ENCODE data around the gene ZBTB5. TPM values are rescaled to one million over a fixed set of nuclear protein-coding genes. Genes with fewer than 3 reads are reported as not detected.

ZBTB5 gene
- total and polyA plus RNA-seq, 2 donors (not counting 3 experiments of a cell fraction or from before 2014, with no cell fraction given): 10.0 to 13.7 TPM

DNA sequence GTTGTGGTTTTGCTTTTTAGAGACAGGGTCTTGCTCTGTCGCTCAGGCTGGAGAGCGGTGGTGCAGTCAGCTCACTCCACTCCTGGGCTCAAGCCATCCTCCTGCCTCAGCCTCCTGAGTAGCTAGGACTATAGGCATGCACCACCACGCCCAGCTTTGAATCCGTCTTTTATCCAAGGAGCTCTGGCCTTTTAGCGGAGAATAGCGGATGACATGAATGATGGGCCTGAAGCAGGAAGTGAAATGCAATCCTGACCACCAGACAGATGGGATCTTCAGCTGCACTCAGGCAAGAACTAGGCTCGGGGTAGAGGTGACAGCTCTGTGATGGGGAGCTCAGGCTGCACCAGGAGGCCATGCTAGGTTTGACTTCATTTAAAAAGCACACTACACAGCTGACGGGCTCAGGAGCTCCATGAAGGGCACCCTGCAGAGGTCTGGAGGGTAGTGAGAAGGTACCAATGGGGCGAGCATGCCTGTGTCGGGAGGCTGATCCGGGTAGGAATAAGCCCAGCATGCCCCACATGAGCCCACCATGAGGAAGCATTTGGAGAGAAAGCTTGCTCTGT is 42.4 kb upstream of the ZBTB5 start:
- H3K4me2 ChIP-seq (ENCODE audit: insufficient read depth, low read length): no peak overlapping the region
- intact Hi-C loops (cut with micrococcal nuclease) (loop anchor here (10.0 kb wide), 1 partner anchor 93 kb away; no protein-coding TSS in a partner anchor), dilution Hi-C loops (cut with MboI; ENCODE audit: extremely low pct_ligation_motif_present, low sequenced_read_pairs) (no loop called here)
- H3K4me3 ChIP-seq (replicated peaks in 1 of 3; ENCODE audit: insufficient read depth in 1 of 3, low read depth in 1 of 3, low read length in 3 of 3): no peak overlapping the region
- FAIRE-seq (no peak), DNase-seq (ENCODE audit: low read depth, low spot score) (no peak)
- no peaks in the 10 kb centered on the region for H3K4me1 ChIP-seq (ENCODE audit: control insufficient read depth, extremely low read depth, insufficient read depth, low read length)
- H3K9ac ChIP-seq (replicated peaks; ENCODE audit: extremely low read depth, insufficient read depth, low read length): no peak overlapping the region
- POLR2A ChIA-PET: no interaction called here
- H3K9me3 ChIP-seq (replicated peaks; ENCODE audit: control insufficient read depth, insufficient read depth, low read length): no peaks in the 10 kb centered on the region
- no peak for TF ChIP-seq JUN (IDR thresholded peaks at IDR 0.05; ENCODE audit: borderline replicate concordance, insufficient read depth, insufficient read length, low read depth)
- no peak for TF ChIP-seq MYC (IDR thresholded peaks at IDR 0.05; ENCODE audit: low read depth, low read length)
- no peak for TF ChIP-seq GATA2 (IDR thresholded peaks at IDR 0.05; ENCODE audit: insufficient read depth, insufficient read length, low read depth, low read length)
- TF ChIP-seq, protein P1, sequence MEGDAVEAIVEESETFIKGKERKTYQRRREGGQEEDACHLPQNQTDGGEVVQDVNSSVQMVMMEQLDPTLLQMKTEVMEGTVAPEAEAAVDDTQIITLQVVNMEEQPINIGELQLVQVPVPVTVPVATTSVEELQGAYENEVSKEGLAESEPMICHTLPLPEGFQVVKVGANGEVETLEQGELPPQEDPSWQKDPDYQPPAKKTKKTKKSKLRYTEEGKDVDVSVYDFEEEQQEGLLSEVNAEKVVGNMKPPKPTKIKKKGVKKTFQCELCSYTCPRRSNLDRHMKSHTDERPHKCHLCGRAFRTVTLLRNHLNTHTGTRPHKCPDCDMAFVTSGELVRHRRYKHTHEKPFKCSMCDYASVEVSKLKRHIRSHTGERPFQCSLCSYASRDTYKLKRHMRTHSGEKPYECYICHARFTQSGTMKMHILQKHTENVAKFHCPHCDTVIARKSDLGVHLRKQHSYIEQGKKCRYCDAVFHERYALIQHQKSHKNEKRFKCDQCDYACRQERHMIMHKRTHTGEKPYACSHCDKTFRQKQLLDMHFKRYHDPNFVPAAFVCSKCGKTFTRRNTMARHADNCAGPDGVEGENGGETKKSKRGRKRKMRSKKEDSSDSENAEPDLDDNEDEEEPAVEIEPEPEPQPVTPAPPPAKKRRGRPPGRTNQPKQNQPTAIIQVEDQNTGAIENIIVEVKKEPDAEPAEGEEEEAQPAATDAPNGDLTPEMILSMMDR (IDR thresholded peaks at IDR 0.05; ENCODE audit: extremely low read depth in 1 of 2, insufficient read depth in 1 of 2, low read depth in 1 of 2, low read length in 2 of 2): no peak
- TF ChIP-seq, protein P2, sequence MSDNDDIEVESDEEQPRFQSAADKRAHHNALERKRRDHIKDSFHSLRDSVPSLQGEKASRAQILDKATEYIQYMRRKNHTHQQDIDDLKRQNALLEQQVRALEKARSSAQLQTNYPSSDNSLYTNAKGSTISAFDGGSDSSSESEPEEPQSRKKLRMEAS (IDR thresholded peaks at IDR 0.05; ENCODE audit: insufficient read depth, insufficient read length): no peak
- TF ChIP-seq POLR2A (IDR thresholded peaks at IDR 0.05; ENCODE audit: low read depth, low read length): no peak
- no peak for TF ChIP-seq POLR2AphosphoS5 (IDR thresholded peaks at IDR 0.05; ENCODE audit: insufficient read depth, low read depth, low read length)
- TF ChIP-seq FOS (IDR thresholded peaks at IDR 0.05; ENCODE audit: borderline replicate concordance, insufficient read depth, low read length): no peak
- no peak for TF ChIP-seq EZH2 (IDR thresholded peaks at IDR 0.05; ENCODE audit: borderline replicate concordance, low read depth, low read length, severe bottlenecking)
- H3K9me1 ChIP-seq (replicated peaks; ENCODE audit: control insufficient read depth, extremely low read depth, insufficient read depth, low read length): no peaks in the 10 kb centered on the region
- H3K79me2 ChIP-seq (ENCODE audit: control insufficient read depth, insufficient read depth, low read length): no peaks in the 10 kb centered on the region
- no peaks in the 10 kb centered on the region for H4K20me1 ChIP-seq (replicated peaks; ENCODE audit: control insufficient read depth, extremely low read depth, insufficient read depth, low read length)
- H2AFZ ChIP-seq (ENCODE audit: low read depth, low read length): no peak overlapping the region
- no peak overlapping the region for H3K27ac ChIP-seq (ENCODE audit: insufficient read depth, low read depth, low read length)
- CTCF ChIA-PET: interaction anchor here (1.5 to 2.4 kb wide), 2 partner anchors 20 to 26 kb away, joined by 6 to 12 read pairs; partner anchors contain the start of gene POLR1E
- H3K36me3 ChIP-seq (ENCODE audit: control insufficient read depth in 2 of 2, extremely low read depth in 1 of 2, insufficient read depth in 2 of 2, low read length in 2 of 2): peaks cover 0 to 7% of the 10 kb centered on the region in 2 experiments
- no peaks in the 10 kb centered on the region for H3K27me3 ChIP-seq (ENCODE audit: control insufficient read depth in 2 of 2, insufficient read depth in 2 of 2, low read length in 2 of 2)
- BruUV-seq (replicated peaks): no TSS peak

Data from endothelial cell of umbilical vein (primary cell).